Ovary (tissue), 9 donors: Measurements from ENCODE around the gene CA10. TPM values are rescaled to one million over a fixed set of nuclear protein-coding genes. Genes with fewer than 3 reads are reported as not detected.

Experiments used
- DNase-seq, 5 donors: peaks; one replicate each; pipeline ENCODE4 v3.0.0-alpha.2; 2019 to 2020
- H3K27ac ChIP-seq, 2 donors: fragments of 200-600 bp; one replicate each; pipeline versions ENCODE4 v1.5.1 to v1.8.0; 2019 to 2022
- H3K27me3 ChIP-seq: fragments of 200-600 bp; one replicate; pipeline ENCODE4 v1.8.0; 2022
- H3K36me3 ChIP-seq: fragments of 200-600 bp; sonication (generic); one replicate; pipeline ENCODE4 v1.5.1; 2019
- H3K4me1 ChIP-seq: one replicate; pipeline ENCODE4 v1.8.1; 2013; ENCODE audit warnings: mild to moderate bottlenecking, moderate library complexity; ENCODE audit not compliant: insufficient read depth
- H3K4me3 ChIP-seq: fragments of 200-600 bp; sonication (generic); one replicate; pipeline ENCODE4 v1.5.1; 2017
- H3K9me3 ChIP-seq, 2 donors: fragments of 200-600 bp in 1 of 2; sonication (generic) in 1 of 2; one replicate each; pipeline versions ENCODE4 v1.5.1 to v1.8.1; 2013 to 2019; ENCODE audit warnings: mild to moderate bottlenecking in 1 of 2, moderate library complexity in 1 of 2
- CTCF ChIP-seq, 3 donors: fragments of 450-650 bp in 2 of 3; fragments of 200-600 bp in 1 of 3; IDR thresholded peaks; one replicate each; pipeline versions ENCODE4 v1.5.1 to v1.8.0; 2016 to 2022; ENCODE audit warnings: antibody characterized with exemption in 3 of 3, mild to moderate bottlenecking in 1 of 3
- EP300 ChIP-seq: sonication (generic); formaldehyde crosslinking; IDR thresholded peaks from one replicate; pipeline ENCODE4 v1.6.1; 2017; ENCODE audit warnings: antibody characterized with exemption
- POLR2A ChIP-seq: fragments of 450-650 bp; IDR thresholded peaks from one replicate; pipeline ENCODE4 v1.6.1; 2017; ENCODE audit warnings: antibody characterized with exemption, mild to moderate bottlenecking, moderate library complexity
- WGBS, 3 donors: extraction: QIAGEN DNeasy Blood & Tissue Kit in 1 of 3; methylation state at CpG; one replicate each; pipeline versions ENCODE4 v1.1.5 to v1.1.7; 2013 to 2017; 5-methylcytosine and 5-hydroxymethylcytosine counted together
- intact Hi-C, 4 donors: fragments of 100-400 bp; cut with DNase I; formaldehyde crosslinking; loops; one replicate each; pipeline versions ENCODE4 v1.11.0 to v1.15.1; 2022 to 2023
- polyA plus RNA-seq, 2 donors: library from polyadenylated mRNA; stranded (reverse); fragments of 200-250 nt in 1 of 2; fragments of 350-450 nt in 1 of 2; fragmentation: Illumina TruSeq in 1 of 2; extraction: RNeasy Lipid Tissue Mini Kit (QIAGEN cat#74804) in 1 of 2; gene quantifications; one replicate each; pipeline ENCODE4 v1.2.3, GENCODE V29; 2013 to 2014
- total RNA-seq, 7 donors: library from RNA; depleted of rRNA in 2 of 7; stranded (reverse); fragments of >200 nt in 2 of 7; fragmentation: NEBNext Ultra II Directional in 3 of 7; extraction: Animal tissue kit (Norgen Biotek cat#: 25700) in 3 of 7; gene quantifications; one replicate each; pipeline versions ENCODE4 v1.1.0 to v1.2.4, GENCODE V29; 2016 to 2023
- donor health status: DM: no; HTN: no; CAD: no; lungs with moderate emphysema.
- donor health status: DM: no; HTN: no; CAD: no.
- donor health status: Bipolar disorder and iron deficiency.
- donor health status: DM: yes; HTN: yes; CAD: no.
- donor health status: DM: no; HTN: no; CAD: no.
- donor health status: DM: yes; HTN: yes; CAD: no.

Gene CA10
- total and polyA plus RNA-seq, 9 donors: 0.34 to 4.3 (median 1.2) TPM; not detected in 2

- intact Hi-C loops: no loop called here
- no peak overlapping the region for H3K27ac ChIP-seq
- H3K4me1 ChIP-seq: no peaks in the 10 kb centered on the region
- H3K27me3 ChIP-seq: no peaks in the 10 kb centered on the region
- WGBS, 3 donors: 92 to 95% (median 94%) methylated on average over 17 of the region's 17 CpGs
- H3K36me3 ChIP-seq: no peaks in the 10 kb centered on the region
- TF ChIP-seq CTCF (IDR thresholded peaks at IDR 0.05) (no peak), EP300 (no peak), POLR2A (no peak)
- H3K4me3 ChIP-seq: no peak overlapping the region
- no peak for DNase-seq
- H3K9me3 ChIP-seq: no peaks in the 10 kb centered on the region
Measured at GRCh38 chr17:51700011-51700760, 458.3 kb downstream of the CA10 start.

- Histone ChIP-seq H3K27ac (no peak overlapping the region), H3K27me3 (no peaks in the 10 kb centered on the region), H3K4me1 (no peaks in the 10 kb centered on the region), H3K9me3 (no peaks in the 10 kb centered on the region), H3K36me3 (no peaks in the 10 kb centered on the region), H3K4me3 (no peak overlapping the region)
- 83 to 86% (median 86%) methylated on average over 5 of the region's 5 CpGs for WGBS, 3 donors
- intact Hi-C loops: no loop called here
- no peak for DNase-seq
- TF ChIP-seq CTCF (IDR thresholded peaks at IDR 0.05): no peak
- TF ChIP-seq POLR2A: no peak
- no peak for TF ChIP-seq EP300
Measured at GRCh38 chr17:51699303-51699702, 459.2 kb downstream of the CA10 start.

- Histone ChIP-seq H3K36me3 (no peaks in the 10 kb centered on the region), H3K27me3 (no peaks in the 10 kb centered on the region), H3K4me3 (no peak overlapping the region), H3K27ac (no peak overlapping the region), H3K4me1 (no peaks in the 10 kb centered on the region), H3K9me3 (no peaks in the 10 kb centered on the region)
- no peak for TF ChIP-seq EP300
- no peak for TF ChIP-seq CTCF (IDR thresholded peaks at IDR 0.05)
- TF ChIP-seq POLR2A: no peak
- DNase-seq: no peak
- WGBS, 3 donors: 68 to 80% (median 75%) methylated on average over 2 of the region's 2 CpGs
- intact Hi-C loops: no loop called here
Measured at GRCh38 chr17:51692917-51693316, 465.6 kb downstream of the CA10 start.

GRCh38 chr17:51687887-51688286 lies 470.6 kb downstream of the CA10 start:
- WGBS, 3 donors: 92 to 97% (median 96%) methylated on average over 3 of the region's 3 CpGs
- Histone ChIP-seq H3K36me3 (no peaks in the 10 kb centered on the region), H3K4me3 (no peak overlapping the region), H3K4me1 (no peaks in the 10 kb centered on the region), H3K27me3 (no peaks in the 10 kb centered on the region), H3K27ac (no peak overlapping the region), H3K9me3 (no peaks in the 10 kb centered on the region)
- no peak for TF ChIP-seq POLR2A
- TF ChIP-seq EP300: no peak
- no peak for TF ChIP-seq CTCF (IDR thresholded peaks at IDR 0.05)
- intact Hi-C loops: no loop called here
- no peak for DNase-seq
